ENCODE results near the gene JARID2.

Gene JARID2

GRCh38 chr6:15484140-15484539 lies 238.3 kb downstream of the JARID2 start:
- WGBS (ENCODE audit: insufficient coverage), result no CpG with 5 or more reads among the region's 3 CpGs
- no peaks in the 10 kb centered on the region for H3K27me3 ChIP-seq (replicated peaks in 2 of 5; ENCODE audit: control insufficient read depth in 4 of 5, insufficient read depth in 5 of 5, low read length in 4 of 5)
- peaks cover 12 to 33% (median 21%) of the 10 kb centered on the region in 4 experiments for H3K36me3 ChIP-seq (ENCODE audit: control insufficient read depth in 4 of 4, insufficient read depth in 4 of 4, low read length in 3 of 4)
- no peaks in the 10 kb centered on the region for H3K9me3 ChIP-seq (ENCODE audit: control extremely low read depth in 1 of 5, control insufficient read depth in 4 of 5, insufficient read depth in 2 of 5, low read depth in 1 of 5, low read length in 4 of 5)
- no peak overlapping the region for H3K4me3 ChIP-seq (ENCODE audit: control insufficient read depth in 1 of 7, extremely low read depth in 1 of 7, insufficient read depth in 4 of 7, low read depth in 2 of 7, low read length in 6 of 7)
- peaks cover 0 to 36% (median 21%) of the 10 kb centered on the region in 4 experiments for H3K4me1 ChIP-seq (ENCODE audit: control extremely low read depth in 1 of 4, control insufficient read depth in 4 of 4, insufficient read depth in 4 of 4, low read length in 3 of 4)
- no peak overlapping the region for H3K27ac ChIP-seq (ENCODE audit: insufficient read depth in 1 of 2, low read depth in 1 of 2, low read length in 2 of 2, poor library complexity in 1 of 2, severe bottlenecking in 2 of 2)
- ChIA-PET CTCF (interaction anchor here (0.7 to 1.9 kb wide), 3 partner anchors 12 to 216 kb away, joined by 3 to 9 read pairs (median 3); no protein-coding TSS in a partner anchor), POLR2A (no interaction called here)
- DNase-seq, result no peak

DNA sequence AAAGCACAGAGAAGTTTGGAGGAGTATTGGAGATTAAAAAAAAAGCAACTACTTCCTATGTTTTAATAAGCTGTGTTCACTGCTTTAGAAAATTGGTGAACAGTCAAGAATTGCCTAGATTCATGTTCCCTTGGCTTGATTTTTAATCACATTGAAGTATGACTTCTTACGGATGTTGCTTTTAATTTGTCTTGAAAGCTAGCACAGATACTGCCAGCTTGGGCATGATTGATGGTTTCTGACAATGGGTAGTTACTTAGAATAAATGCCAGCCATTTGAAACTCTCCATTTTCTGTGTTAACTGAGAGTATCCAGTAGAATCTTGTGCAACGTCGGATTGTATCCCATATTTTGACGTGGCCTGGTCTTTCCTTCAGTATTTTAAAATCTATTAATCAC lies 239.0 kb downstream of the JARID2 start:
- POLR2A ChIA-PET, result no interaction called here
- no peaks in the 10 kb centered on the region for H3K9me3 ChIP-seq (ENCODE audit: control extremely low read depth in 1 of 5, control insufficient read depth in 4 of 5, insufficient read depth in 2 of 5, low read depth in 1 of 5, low read length in 4 of 5)
- H3K36me3 ChIP-seq (ENCODE audit: control insufficient read depth in 4 of 4, insufficient read depth in 4 of 4, low read length in 3 of 4), result peaks cover 13 to 40% (median 22%) of the 10 kb centered on the region in 4 experiments
- CTCF ChIA-PET, result interaction anchor here (1.3 to 1.9 kb wide), 2 partner anchors 13 to 22 kb away, joined by 3 to 9 read pairs; no protein-coding TSS in a partner anchor
- no peaks in the 10 kb centered on the region for H3K27me3 ChIP-seq (replicated peaks in 2 of 5; ENCODE audit: control insufficient read depth in 4 of 5, insufficient read depth in 5 of 5, low read length in 4 of 5)
- H3K4me1 ChIP-seq (ENCODE audit: control extremely low read depth in 1 of 4, control insufficient read depth in 4 of 4, insufficient read depth in 4 of 4, low read length in 3 of 4), result peaks cover under 1 to 43% (median 27%) of the 10 kb centered on the region in 4 experiments
- no peak overlapping the region for H3K4me3 ChIP-seq (ENCODE audit: control insufficient read depth in 1 of 7, extremely low read depth in 1 of 7, insufficient read depth in 4 of 7, low read depth in 2 of 7, low read length in 6 of 7)
- WGBS (ENCODE audit: insufficient coverage), result 100% methylated on average over 2 of the region's 4 CpGs
- no peak overlapping the region for H3K27ac ChIP-seq (ENCODE audit: insufficient read depth in 1 of 2, low read depth in 1 of 2, low read length in 2 of 2, poor library complexity in 1 of 2, severe bottlenecking in 2 of 2)
- DNase-seq, result no peak

- ChIA-PET POLR2A (no interaction called here), CTCF (no interaction called here)
- DNase-seq, result no peak
- H3K4me1 ChIP-seq (ENCODE audit: control extremely low read depth in 1 of 4, control insufficient read depth in 4 of 4, insufficient read depth in 4 of 4, low read length in 3 of 4), result peaks cover 10 to 47% (median 32%) of the 10 kb centered on the region in 4 experiments
- no peaks in the 10 kb centered on the region for H3K27me3 ChIP-seq (replicated peaks in 2 of 5; ENCODE audit: control insufficient read depth in 4 of 5, insufficient read depth in 5 of 5, low read length in 4 of 5)
- H3K4me3 ChIP-seq (ENCODE audit: control insufficient read depth in 1 of 7, extremely low read depth in 1 of 7, insufficient read depth in 4 of 7, low read depth in 2 of 7, low read length in 6 of 7), result no peak overlapping the region
- no peak overlapping the region for H3K27ac ChIP-seq (ENCODE audit: insufficient read depth in 1 of 2, low read depth in 1 of 2, low read length in 2 of 2, poor library complexity in 1 of 2, severe bottlenecking in 2 of 2)
- no peaks in the 10 kb centered on the region for H3K9me3 ChIP-seq (ENCODE audit: control extremely low read depth in 1 of 5, control insufficient read depth in 4 of 5, insufficient read depth in 2 of 5, low read depth in 1 of 5, low read length in 4 of 5)
- 90% methylated on average over 2 of the region's 2 CpGs for WGBS (ENCODE audit: insufficient coverage)
- H3K36me3 ChIP-seq (ENCODE audit: control insufficient read depth in 4 of 4, insufficient read depth in 4 of 4, low read length in 3 of 4), result peaks cover 10 to 35% (median 22%) of the 10 kb centered on the region in 4 experiments
Observed at GRCh38 chr6:15485936-15486335, 240.1 kb downstream of the JARID2 start.

- Histone ChIP-seq H3K9me3 (ENCODE audit: control extremely low read depth in 1 of 5, control insufficient read depth in 4 of 5, insufficient read depth in 2 of 5, low read depth in 1 of 5, low read length in 4 of 5) (no peaks in the 10 kb centered on the region), H3K27me3 (replicated peaks in 2 of 5; ENCODE audit: control insufficient read depth in 4 of 5, insufficient read depth in 5 of 5, low read length in 4 of 5) (no peaks in the 10 kb centered on the region), H3K4me3 (ENCODE audit: control insufficient read depth in 1 of 7, extremely low read depth in 1 of 7, insufficient read depth in 4 of 7, low read depth in 2 of 7, low read length in 6 of 7) (no peak overlapping the region), H3K36me3 (ENCODE audit: control insufficient read depth in 4 of 4, insufficient read depth in 4 of 4, low read length in 3 of 4) (peaks cover 10 to 46% (median 22%) of the 10 kb centered on the region in 4 experiments), H3K27ac (ENCODE audit: insufficient read depth in 1 of 2, low read depth in 1 of 2, low read length in 2 of 2, poor library complexity in 1 of 2, severe bottlenecking in 2 of 2) (no peak overlapping the region), H3K4me1 (ENCODE audit: control extremely low read depth in 1 of 4, control insufficient read depth in 4 of 4, insufficient read depth in 4 of 4, low read length in 3 of 4) (peaks cover 10 to 38% (median 31%) of the 10 kb centered on the region in 4 experiments)
- DNase-seq, result no peak
- ChIA-PET CTCF (no interaction called here), POLR2A (no interaction called here)
- 98% methylated on average over 12 of the region's 13 CpGs for WGBS (ENCODE audit: insufficient coverage)
Observed at GRCh38 chr6:15487262-15487661, 241.4 kb downstream of the JARID2 start.

DNA sequence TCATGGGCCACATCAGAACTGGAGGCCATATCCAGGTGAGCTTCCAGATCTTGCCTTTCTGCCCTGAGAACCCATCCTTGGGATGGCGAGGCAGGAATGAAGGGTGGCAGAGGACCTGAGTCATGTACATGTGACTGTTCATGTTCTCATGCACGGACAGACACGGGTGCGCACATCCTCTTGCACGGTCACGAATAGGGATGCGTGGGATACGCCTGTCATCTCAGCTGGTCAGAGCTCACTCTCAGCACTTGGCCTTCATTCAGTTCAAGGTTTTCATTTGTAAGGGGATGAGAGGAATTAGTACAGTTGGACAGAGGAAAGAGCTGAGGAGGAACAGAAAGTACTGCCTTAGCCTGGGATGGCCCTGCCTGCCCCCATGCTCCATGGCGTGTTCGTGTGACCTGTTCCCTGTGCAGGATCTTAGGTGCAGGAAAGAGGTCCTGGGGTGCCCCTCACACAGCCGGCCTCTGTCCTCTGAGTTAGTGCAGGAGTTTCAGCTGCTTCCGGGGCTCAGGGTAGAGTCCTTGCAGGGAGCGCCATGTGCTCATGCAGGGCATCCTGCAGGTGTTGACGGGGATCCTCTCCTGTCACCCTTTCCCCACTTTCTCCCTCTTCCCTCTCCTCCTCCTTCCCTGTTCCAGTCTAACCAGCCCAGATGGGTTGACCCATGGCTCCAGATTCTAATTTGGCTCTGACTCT lies 243.5 kb downstream of the JARID2 start:
- DNase-seq, result no peak
- Histone ChIP-seq H3K27me3 (replicated peaks in 2 of 5; ENCODE audit: control insufficient read depth in 4 of 5, insufficient read depth in 5 of 5, low read length in 4 of 5) (no peaks in the 10 kb centered on the region), H3K4me1 (ENCODE audit: control extremely low read depth in 1 of 4, control insufficient read depth in 4 of 4, insufficient read depth in 4 of 4, low read length in 3 of 4) (peaks cover 10 to 32% (median 28%) of the 10 kb centered on the region in 4 experiments), H3K9me3 (ENCODE audit: control extremely low read depth in 1 of 5, control insufficient read depth in 4 of 5, insufficient read depth in 2 of 5, low read depth in 1 of 5, low read length in 4 of 5) (no peaks in the 10 kb centered on the region), H3K36me3 (ENCODE audit: control insufficient read depth in 4 of 4, insufficient read depth in 4 of 4, low read length in 3 of 4) (peaks cover 10 to 56% (median 25%) of the 10 kb centered on the region in 4 experiments), H3K27ac (ENCODE audit: insufficient read depth in 1 of 2, low read depth in 1 of 2, low read length in 2 of 2, poor library complexity in 1 of 2, severe bottlenecking in 2 of 2) (peak overlapping the region in 1 of 2 experiments; percentile 27), H3K4me3 (ENCODE audit: control insufficient read depth in 1 of 7, extremely low read depth in 1 of 7, insufficient read depth in 4 of 7, low read depth in 2 of 7, low read length in 6 of 7) (no peak overlapping the region)
- CTCF ChIA-PET, result interaction anchor here (0.8 to 1.7 kb wide), 8 partner anchors 9 to 406 kb away, joined by 3 to 5 read pairs (median 3); no protein-coding TSS in a partner anchor
- WGBS (ENCODE audit: insufficient coverage), result 89% methylated on average over 14 of the region's 14 CpGs
- POLR2A ChIA-PET, result interaction anchor here (0.8 kb wide), 1 partner anchor 13 kb away, joined by 3 read pairs; no protein-coding TSS in a partner anchor

GRCh38 chr6:15490242-15491100 lies 244.6 kb downstream of the JARID2 start:
- CTCF ChIA-PET, result interaction anchor here (0.9 to 1.7 kb wide), 10 partner anchors 10 to 566 kb away, joined by 3 to 6 read pairs (median 3); no protein-coding TSS in a partner anchor
- peaks cover 11 to 65% (median 32%) of the 10 kb centered on the region in 4 experiments for H3K36me3 ChIP-seq (ENCODE audit: control insufficient read depth in 4 of 4, insufficient read depth in 4 of 4, low read length in 3 of 4)
- peak in 2 of 3 donors; percentile 61 to 72 for DNase-seq
- peak overlapping the region in 1 of 2 experiments; percentile 20 for H3K27ac ChIP-seq (ENCODE audit: insufficient read depth in 1 of 2, low read depth in 1 of 2, low read length in 2 of 2, poor library complexity in 1 of 2, severe bottlenecking in 2 of 2)
- no peak overlapping the region for H3K4me3 ChIP-seq (ENCODE audit: control insufficient read depth in 1 of 7, extremely low read depth in 1 of 7, insufficient read depth in 4 of 7, low read depth in 2 of 7, low read length in 6 of 7)
- H3K4me1 ChIP-seq (ENCODE audit: control extremely low read depth in 1 of 4, control insufficient read depth in 4 of 4, insufficient read depth in 4 of 4, low read length in 3 of 4), result peaks cover 10 to 31% (median 26%) of the 10 kb centered on the region in 4 experiments
- POLR2A ChIA-PET, result interaction anchor here (0.6 to 1.1 kb wide), 2 partner anchors 8 to 19 kb away, joined by 3 read pairs; no protein-coding TSS in a partner anchor
- no peaks in the 10 kb centered on the region for H3K9me3 ChIP-seq (ENCODE audit: control extremely low read depth in 1 of 5, control insufficient read depth in 4 of 5, insufficient read depth in 2 of 5, low read depth in 1 of 5, low read length in 4 of 5)
- 73% methylated on average over 2 of the region's 11 CpGs for WGBS (ENCODE audit: insufficient coverage)
- H3K27me3 ChIP-seq (replicated peaks in 2 of 5; ENCODE audit: control insufficient read depth in 4 of 5, insufficient read depth in 5 of 5, low read length in 4 of 5), result no peaks in the 10 kb centered on the region

Measured in common myeloid progenitor, CD34-positive (primary cell).